K562 (cell line): ENCODE measurements around the gene EML2. TPM values are rescaled to one million over a fixed set of nuclear protein-coding genes. Genes with fewer than 3 reads are reported as not detected.

Experiments used
- ATAC-seq: fragments of 200-7000 bp; cut with Tn5 transposase; 3 replicates; pipeline ENCODE4 v1.9.1; 2020; ENCODE audit warnings: moderate library complexity
- BruUV-seq: library from RNA; stranded (reverse); fragments of 400-500 nt; replicated peaks from 2 replicates; lab custom pipeline; 2021; lab: Mats Ljungman, UMichigan
- CTCF ChIA-PET: fragments of 300-600 bp; formaldehyde crosslinking; extraction: SDS; loops from one replicate; lab custom pipeline; 2021; ENCODE audit warnings: low intra/inter-chr PET ratio; lab: Yijun Ruan, JAX
- POLR2A ChIA-PET: fragments of 300-600, 350-650 bp; sonication (Branson Sonifier 250); formaldehyde crosslinking; extraction: SDS; loops from one replicate; lab custom pipeline; 2021; ENCODE audit warnings: antibody characterized with exemption, inconsistent platforms; lab: Yijun Ruan, JAX
- DNase-seq, 4 experiments: peaks; one replicate each; pipeline versions ENCODE4 v3.0.0 to v3.0.0-alpha.2; 2011 to 2018; ENCODE audit warnings: low spot score in 3 of 4, mixed read lengths in 3 of 4; ENCODE audit errors: extremely low read depth in 1 of 4
- FAIRE-seq: peaks from 2 replicates; lab custom pipeline; 2011; peaks lifted over from hg19 to GRCh38; lab: Jason Lieb, UNC
- H2AFZ ChIP-seq: 2 replicates; pipeline ENCODE4 v1.6.0; 2011; ENCODE audit warnings: low read depth, low read length, control low read depth, inconsistent platforms
- H3K27ac ChIP-seq: fragments of 200-600 bp; 3 replicates; pipeline ENCODE4 v1.8.0; 2011; ENCODE audit warnings: low read depth, mild to moderate bottlenecking, control low read depth, inconsistent platforms, low read length, moderate library complexity, mixed read lengths; ENCODE audit errors: extremely low read depth
- H3K27me3 ChIP-seq, 2 experiments: fragments of 300-600 bp in 1 of 2; 2 replicates in 1 of 2; 3 replicates in 1 of 2; pipeline versions ENCODE4 v1.6.0 to v1.8.0; 2011; ENCODE audit warnings: inconsistent platforms in 2 of 2, low read length in 2 of 2, mild to moderate bottlenecking in 1 of 2, mixed read lengths in 1 of 2, moderate library complexity in 1 of 2; ENCODE audit not compliant: control insufficient read depth in 2 of 2, insufficient read depth in 2 of 2
- H3K36me3 ChIP-seq: fragments of 300-600 bp; 3 replicates; pipeline ENCODE4 v1.8.0; 2011; ENCODE audit warnings: mild to moderate bottlenecking, low read length, inconsistent platforms; ENCODE audit not compliant: control insufficient read depth, insufficient read depth
- H3K4me1 ChIP-seq, 2 experiments: fragments of 200-600 bp in 1 of 2; replicated peaks in 1 of 2; 2 replicates in 1 of 2; 3 replicates in 1 of 2; pipeline versions ENCODE4 v1.5.1 to v1.8.0; 2011; ENCODE audit warnings: inconsistent platforms in 2 of 2, low read length in 2 of 2, mild to moderate bottlenecking in 1 of 2, mixed read lengths in 1 of 2, moderate library complexity in 1 of 2; ENCODE audit not compliant: control insufficient read depth in 2 of 2, insufficient read depth in 2 of 2
- H3K4me2 ChIP-seq: 2 replicates; pipeline ENCODE4 v1.6.1; 2011; ENCODE audit warnings: low read length, control low read depth, inconsistent platforms, mixed read lengths; ENCODE audit not compliant: insufficient read depth
- H3K4me3 ChIP-seq: fragments of 200-600 bp; sonication (generic), shearing (Covaris generic); 2 replicates; pipeline ENCODE4 v1.5.1; 2016; ENCODE audit warnings: control low read depth, inconsistent platforms
- H3K79me2 ChIP-seq: fragments of 200-600 bp; 3 replicates; pipeline ENCODE4 v1.8.0; 2011; ENCODE audit warnings: low read length, inconsistent platforms; ENCODE audit not compliant: control insufficient read depth, insufficient read depth
- H3K9ac ChIP-seq, 2 experiments: 2 replicates each; pipeline versions ENCODE4 v1.6.0 to v1.6.1; 2011; ENCODE audit warnings: low read depth in 2 of 2, low read length in 2 of 2, control low read depth in 1 of 2, inconsistent platforms in 1 of 2, mild to moderate bottlenecking in 1 of 2, mixed read lengths in 1 of 2; ENCODE audit not compliant: insufficient read depth in 1 of 2
- H3K9me1 ChIP-seq: one replicate; pipeline ENCODE4 v1.6.0; 2011; ENCODE audit warnings: inconsistent platforms, mild to moderate bottlenecking, low read length, moderate library complexity; ENCODE audit not compliant: control insufficient read depth, insufficient read depth
- H3K9me3 ChIP-seq: replicated peaks from 2 replicates; pipeline ENCODE4 v1.5.1; 2011; ENCODE audit warnings: low read depth, low read length, inconsistent platforms; ENCODE audit not compliant: control insufficient read depth, insufficient read depth
- H4K20me1 ChIP-seq: replicated peaks from 2 replicates; pipeline ENCODE4 v1.6.1; 2011; ENCODE audit warnings: low read length, inconsistent platforms, mixed read lengths; ENCODE audit not compliant: control insufficient read depth, insufficient read depth
- ARID1B ChIP-seq: fragments of 450-650 bp; IDR thresholded peaks from 2 replicates; pipeline ENCODE4 v1.6.1; 2016; ENCODE audit warnings: antibody characterized with exemption, mild to moderate bottlenecking, inconsistent platforms
- ATF1 ChIP-seq, 2 experiments: fragments of 450-650 bp in 1 of 2; IDR thresholded peaks; 2 replicates each; pipeline ENCODE4 v1.6.1; 2016; ENCODE audit warnings: missing compliant biosample characterization in 1 of 2, missing genetic modification characterization in 1 of 2
- CXXC5 ChIP-seq: fragments of 250-450 bp; sonication (Bioruptor Pico); IDR thresholded peaks from 2 replicates; pipeline ENCODE4 v1.8.0; 2022; ENCODE audit warnings: inconsistent platforms, mild to moderate bottlenecking, moderate library complexity
- DPF2 ChIP-seq: fragments of 450-650 bp; IDR thresholded peaks from 2 replicates; pipeline ENCODE4 v1.6.1; 2016
- EGR1 ChIP-seq: fragments of 450-650 bp; conservative IDR thresholded peaks from 2 replicates; pipeline ENCODE4 v1.6.1; 2017; ENCODE audit warnings: mild to moderate bottlenecking
- HDAC1 ChIP-seq, 2 experiments: fragments of 450-650 bp; IDR thresholded peaks; 2 replicates each; pipeline ENCODE4 v1.6.1; 2016 to 2017; ENCODE audit warnings: inconsistent platforms in 1 of 2, mild to moderate bottlenecking in 1 of 2, moderate library complexity in 1 of 2
- NONO ChIP-seq, 2 experiments: fragments of 200-400 bp in 1 of 2; fragments of 450-650 bp in 1 of 2; formaldehyde crosslinking in 1 of 2; IDR thresholded peaks; 2 replicates each; pipeline ENCODE4 v1.6.1; 2017; ENCODE audit warnings: low read depth in 2 of 2, mild to moderate bottlenecking in 2 of 2, moderate library complexity in 2 of 2, low read length in 1 of 2
- POLR2AphosphoS2 ChIP-seq: IDR thresholded peaks from 2 replicates; pipeline ENCODE4 v1.6.1; 2012; ENCODE audit warnings: low read length, improper control_type of control experiment
- RHOXF2B ChIP-seq: fragments of 250-450 bp; sonication (Bioruptor Pico); conservative IDR thresholded peaks from 2 replicates; pipeline ENCODE4 v1.5.1; 2021
- SMAD2 ChIP-seq: fragments of 150-350 bp; IDR thresholded peaks from 2 replicates; pipeline ENCODE4 v1.6.1; 2014; ENCODE audit warnings: low read depth, mild to moderate bottlenecking, low read length
- TRIM24 ChIP-seq, 2 experiments: fragments of 450-650 bp; IDR thresholded peaks; 2 replicates each; pipeline ENCODE4 v1.6.1; 2016
- ZFP36 ChIP-seq: fragments of 150-350 bp; IDR thresholded peaks from 2 replicates; pipeline ENCODE4 v1.6.1; 2018; ENCODE audit warnings: low read length, low read depth; ENCODE audit not compliant: partially characterized antibody
- ZFX ChIP-seq: sonication (generic); formaldehyde crosslinking; IDR thresholded peaks from 2 replicates; pipeline ENCODE4 v1.8.0; 2022; ENCODE audit warnings: mild to moderate bottlenecking, missing genetic modification reagents, moderate library complexity
- ZHX1 ChIP-seq: fragments of 150-350 bp; conservative IDR thresholded peaks from 2 replicates; pipeline ENCODE4 v1.6.1; 2014; ENCODE audit warnings: low read length
- ZKSCAN1 ChIP-seq: fragments of 150-350 bp; IDR thresholded peaks from 2 replicates; pipeline ENCODE4 v1.6.1; 2016; ENCODE audit warnings: low read depth, low read length
- ZNF274 ChIP-seq: IDR thresholded peaks from 2 replicates; pipeline ENCODE4 v1.6.1; 2011; ENCODE audit warnings: low read depth, mild to moderate bottlenecking, low read length, moderate library complexity, borderline replicate concordance
- ZNF280B ChIP-seq: fragments of 250-450 bp; sonication (Bioruptor Pico); IDR thresholded peaks from 2 replicates; pipeline ENCODE4 v1.5.1; 2021; ENCODE audit warnings: mild to moderate bottlenecking
- WGBS: fragments of 100-300 bp; shearing (Covaris generic); methylation state at CpG from one replicate; pipeline ENCODE4 v1.1.6; 2016; ENCODE audit warnings: low coverage, mixed read lengths; ENCODE audit not compliant: insufficient coverage; ENCODE audit errors: missing lambda C conversion rate; 5-methylcytosine and 5-hydroxymethylcytosine counted together
- in situ Hi-C: fragments of 300-500 bp; cut with MboI; formaldehyde crosslinking; loops from 4 replicates; pipeline ENCODE4 v1.15.0; 2018; ENCODE audit warnings: inconsistent platforms, mixed read lengths
- intact Hi-C: fragments of 100-400 bp; cut with micrococcal nuclease; formaldehyde crosslinking; loops from 2 replicates; pipeline ENCODE4 v1.14.2; 2022
- polyA plus RNA-seq, 8 experiments: library from polyadenylated mRNA; depleted of rRNA in 4 of 8; stranded (reverse) in 5 of 8; unstranded in 3 of 8; fragments of >200 nt; fragmentation: Nextera tagmentation in 2 of 8; fragmentation: Illumina TruSeq in 1 of 8; extraction: Ambion mirVana in 2 of 8; extraction: Trizol in 1 of 8; gene quantifications; 2 replicates each; pipeline versions ENCODE4 v1.2.1 to v1.2.3, GENCODE V29; 2011 to 2014; ENCODE audit warnings: inconsistent platforms in 1 of 8, missing spikeins in 1 of 8
- total RNA-seq, 7 experiments: library from RNA; depleted of rRNA in 6 of 7; stranded (reverse); fragments of >200 nt in 6 of 7; fragmentation: Illumina TruSeq in 2 of 7; extraction: Trizol in 2 of 7; gene quantifications; 2 replicates each; pipeline versions ENCODE4 v1.2.1 to v1.2.3, GENCODE V29; 2011 to 2021; ENCODE audit warnings: low replicate concordance in 1 of 7

Gene EML2
- total and polyA plus RNA-seq, 9 of the 15 experiments (the other 6 are each of a cell fraction or from before 2014, with no cell fraction given): 2.6 to 69.6 (median 24.8) TPM

GRCh38 chr19:45682117-45682516 is 42.9 kb upstream of the EML2 start (continued):
- TF ChIP-seq TRIM24 (IDR thresholded peaks at IDR 0.05) (no peak), SMAD2 (no peak)

GRCh38 chr19:45681391-45682015 is 42.3 kb upstream of the EML2 start:
- intact Hi-C loops: loop anchor here (2.0 kb wide), 2 partner anchors 39 to 91 kb away; no protein-coding TSS in a partner anchor
- Histone ChIP-seq H2AFZ (peak overlapping the region; percentile 57), H3K9ac (peak overlapping the region; percentile 26 to 84; a peak in 3 of 4 replicates), H3K9me3 (no peaks in the 10 kb centered on the region), H3K79me2 (no peaks in the 10 kb centered on the region), H3K4me3 (peak overlapping the region; percentile 20), H3K27ac (peak overlapping the region; percentile 32; the same call in 1 of the 3 replicates), H3K4me1 (peaks cover 3 to 24% of the 10 kb centered on the region in 2 experiments; a peak in 2 of 5 replicates), H3K27me3 (no peaks in the 10 kb centered on the region), H3K4me2 (peak overlapping the region; percentile 55), H4K20me1 (0 out of 2 replicates have a peak, but pooled peaks cover 4% of the 10 kb centered on the region), H3K9me1 (peaks cover 4% of the 10 kb centered on the region), H3K36me3 (peaks cover 58% of the 10 kb centered on the region; the same call in 2 of the 3 replicates)
- BruUV-seq: no TSS peak
- in situ Hi-C loops: loop anchor here (5.0 kb wide), 1 partner anchor 84 kb away; no protein-coding TSS in a partner anchor
- CTCF ChIA-PET: interaction anchor here (0.7 to 1.3 kb wide), 2 partner anchors 12 to 13 kb away, joined by 3 read pairs; partner anchors contain the start of gene GIPR
- ATAC-seq (peak; percentile 94), FAIRE-seq (peak; percentile 83), DNase-seq (peak; percentile 78 to 89 (median 83))
- 7% methylated on average over 50 of the region's 51 CpGs for WGBS
- POLR2A ChIA-PET: interaction anchor here (1.1 to 2.7 kb wide), 5 partner anchors 11 to 65 kb away, joined by 3 to 10 read pairs (median 6); partner anchors contain the start of genes QPCTL and SNRPD2
- TF ChIP-seq ZHX1 (0 out of 2 replicates have a peak, but pooled peaks have one; percentile 38), DPF2 (peak; percentile 56), EGR1 (peak; percentile 78), HDAC1 (IDR thresholded peaks at IDR 0.05) (0 out of 4 replicates have a peak, but pooled peaks of 1 of the 2 experiments have one; percentile 24), ARID1B (peak; percentile 45), NONO (IDR thresholded peaks at IDR 0.05; ENCODE audit: low read depth in 2 of 2, low read length in 1 of 2) (0 out of 4 replicates have a peak, but pooled peaks of 1 of the 2 experiments have one; percentile 13), CXXC5 (peak; percentile 78), POLR2AphosphoS2 (0 out of 2 replicates have a peak, but pooled peaks have one; percentile 83), ATF1 (CRISPR knock-in tag; IDR thresholded peaks at IDR 0.05) (no peak), ATF1 (tag; IDR thresholded peaks at IDR 0.05) (peak; percentile 64), RHOXF2B (CRISPR knock-in tag) (no peak), ZNF280B (CRISPR knock-in tag) (no peak), ZFX (peak; percentile 52), ZKSCAN1 (0 out of 2 replicates have a peak, but pooled peaks have one; percentile 36), ZNF274 (no peak), ZFP36 (peak; percentile 15)
